ENCODE measurements around the gene STAT1.

DNA sequence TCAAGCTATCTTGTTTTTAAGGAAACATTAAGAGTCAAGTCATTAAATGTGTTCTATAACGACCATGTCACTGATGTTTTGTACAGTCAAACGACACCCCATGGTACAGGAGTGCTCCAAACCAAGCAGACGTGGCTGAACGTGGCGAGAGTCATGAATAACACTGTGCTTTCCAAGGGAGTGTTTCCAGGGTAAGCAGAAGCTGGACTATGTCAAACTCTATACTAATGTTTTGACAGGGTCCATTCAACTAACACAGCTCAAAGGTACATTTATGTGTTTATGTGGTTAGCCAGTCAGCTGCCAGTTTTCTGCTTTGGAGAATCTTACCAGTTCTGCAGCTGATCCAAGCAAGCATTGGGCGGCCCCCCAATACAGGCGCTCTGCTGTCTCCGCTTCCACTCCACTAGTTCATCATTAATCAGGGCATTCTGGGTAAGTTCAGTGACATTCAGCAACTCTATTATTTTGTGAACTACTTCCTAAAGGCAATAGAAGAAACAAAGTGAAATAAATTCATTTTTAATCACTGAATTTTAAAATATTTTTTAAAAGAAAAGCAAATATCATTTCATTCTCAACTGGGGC, 16.4 kb downstream of the STAT1 start:
- TF ChIP-seq, protein P1, sequence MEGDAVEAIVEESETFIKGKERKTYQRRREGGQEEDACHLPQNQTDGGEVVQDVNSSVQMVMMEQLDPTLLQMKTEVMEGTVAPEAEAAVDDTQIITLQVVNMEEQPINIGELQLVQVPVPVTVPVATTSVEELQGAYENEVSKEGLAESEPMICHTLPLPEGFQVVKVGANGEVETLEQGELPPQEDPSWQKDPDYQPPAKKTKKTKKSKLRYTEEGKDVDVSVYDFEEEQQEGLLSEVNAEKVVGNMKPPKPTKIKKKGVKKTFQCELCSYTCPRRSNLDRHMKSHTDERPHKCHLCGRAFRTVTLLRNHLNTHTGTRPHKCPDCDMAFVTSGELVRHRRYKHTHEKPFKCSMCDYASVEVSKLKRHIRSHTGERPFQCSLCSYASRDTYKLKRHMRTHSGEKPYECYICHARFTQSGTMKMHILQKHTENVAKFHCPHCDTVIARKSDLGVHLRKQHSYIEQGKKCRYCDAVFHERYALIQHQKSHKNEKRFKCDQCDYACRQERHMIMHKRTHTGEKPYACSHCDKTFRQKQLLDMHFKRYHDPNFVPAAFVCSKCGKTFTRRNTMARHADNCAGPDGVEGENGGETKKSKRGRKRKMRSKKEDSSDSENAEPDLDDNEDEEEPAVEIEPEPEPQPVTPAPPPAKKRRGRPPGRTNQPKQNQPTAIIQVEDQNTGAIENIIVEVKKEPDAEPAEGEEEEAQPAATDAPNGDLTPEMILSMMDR (IDR thresholded peaks at IDR 0.05): no peak
- TF ChIP-seq POLR2AphosphoS5 (IDR thresholded peaks at IDR 0.05; ENCODE audit: low read depth, low read length) (no peak), SIN3A (IDR thresholded peaks at IDR 0.05; ENCODE audit: borderline replicate concordance, insufficient read depth, low read depth, low read length) (no peak), REST (IDR thresholded peaks at IDR 0.05; ENCODE audit: insufficient read depth in 1 of 2, low read depth in 2 of 2, low read length in 1 of 2) (no peak), TCF7L2 (IDR thresholded peaks at IDR 0.05; ENCODE audit: low read depth, low read length) (no peak)
